Activated CD8-positive, alpha-beta memory T cell treated with anti-CD3 and anti-CD28 coated beads, Interleukin-2, amount 50 U/mL, for 24 hours (primary cell): ENCODE measurements around the gene FAM118A.

Source experiments
- DNase-seq: peaks from one replicate; pipeline ENCODE4 v3.0.0-alpha.2; 2020; ENCODE audit errors: extremely low read depth

FAM118A gene

GRCh38 chr22:45376703-45377102 lies 67.0 kb downstream of the FAM118A start:
- no peak for DNase-seq

DNA sequence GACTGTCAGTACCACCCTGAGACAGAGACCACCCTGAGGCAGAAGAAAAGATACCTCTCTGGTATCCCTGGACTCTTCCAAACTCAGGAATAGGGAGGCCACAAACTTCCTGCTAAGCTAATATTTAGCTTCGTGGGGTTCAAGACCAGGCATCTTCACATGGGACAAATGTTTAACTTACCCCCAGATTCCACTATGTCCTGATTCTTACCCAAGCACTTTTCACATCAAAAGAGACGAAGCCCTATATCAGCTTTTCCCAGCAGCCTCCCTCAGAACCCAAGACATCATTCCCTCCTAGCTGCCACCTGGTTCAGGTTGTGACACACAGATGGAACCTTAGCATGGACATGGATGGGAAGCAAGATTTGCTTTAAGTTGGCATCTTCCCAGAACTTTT lies 71.6 kb downstream of the FAM118A start:
- no peak for DNase-seq

GRCh38 chr22:45389546-45389945 lies 79.8 kb downstream of the FAM118A start:
- no peak for DNase-seq
